ENCODE data around the gene FBXL17.

Gene FBXL17

GRCh38 chr5:108271127-108271526 lies 110.8 kb downstream of the FBXL17 start:
- no peaks in the 10 kb centered on the region for H3K27me3 ChIP-seq (replicated peaks in 2 of 5; ENCODE audit: control insufficient read depth in 4 of 5, insufficient read depth in 5 of 5, low read length in 4 of 5)
- WGBS (ENCODE audit: insufficient coverage): no CpG with 5 or more reads among the region's 1 CpG
- DNase-seq: peak; percentile 39 to 77 (median 59)
- H3K4me3 ChIP-seq (ENCODE audit: control insufficient read depth in 1 of 7, extremely low read depth in 1 of 7, insufficient read depth in 4 of 7, low read depth in 2 of 7, low read length in 6 of 7): no peak overlapping the region
- H3K4me1 ChIP-seq (ENCODE audit: control extremely low read depth in 1 of 4, control insufficient read depth in 4 of 4, insufficient read depth in 4 of 4, low read length in 3 of 4): no peaks in the 10 kb centered on the region
- no peak overlapping the region for H3K27ac ChIP-seq (ENCODE audit: insufficient read depth in 1 of 2, low read depth in 1 of 2, low read length in 2 of 2, poor library complexity in 1 of 2, severe bottlenecking in 2 of 2)
- ChIA-PET POLR2A (no interaction called here), CTCF (interaction anchor here (2.6 kb wide), 1 partner anchor 11 kb away, joined by 16 read pairs; no protein-coding TSS in a partner anchor)
- H3K9me3 ChIP-seq (ENCODE audit: control extremely low read depth in 1 of 5, control insufficient read depth in 4 of 5, insufficient read depth in 2 of 5, low read depth in 1 of 5, low read length in 4 of 5): no peaks in the 10 kb centered on the region
- H3K36me3 ChIP-seq (ENCODE audit: control insufficient read depth in 4 of 4, insufficient read depth in 4 of 4, low read length in 3 of 4): no peaks in the 10 kb centered on the region

- Histone ChIP-seq H3K27me3 (replicated peaks in 2 of 5; ENCODE audit: control insufficient read depth in 4 of 5, insufficient read depth in 5 of 5, low read length in 4 of 5) (no peaks in the 10 kb centered on the region), H3K4me3 (ENCODE audit: control insufficient read depth in 1 of 7, extremely low read depth in 1 of 7, insufficient read depth in 4 of 7, low read depth in 2 of 7, low read length in 6 of 7) (no peak overlapping the region), H3K27ac (ENCODE audit: insufficient read depth in 1 of 2, low read depth in 1 of 2, low read length in 2 of 2, poor library complexity in 1 of 2, severe bottlenecking in 2 of 2) (no peak overlapping the region), H3K9me3 (ENCODE audit: control extremely low read depth in 1 of 5, control insufficient read depth in 4 of 5, insufficient read depth in 2 of 5, low read depth in 1 of 5, low read length in 4 of 5) (no peaks in the 10 kb centered on the region), H3K36me3 (ENCODE audit: control insufficient read depth in 4 of 4, insufficient read depth in 4 of 4, low read length in 3 of 4) (no peaks in the 10 kb centered on the region), H3K4me1 (ENCODE audit: control extremely low read depth in 1 of 4, control insufficient read depth in 4 of 4, insufficient read depth in 4 of 4, low read length in 3 of 4) (no peaks in the 10 kb centered on the region)
- ChIA-PET POLR2A (no interaction called here), CTCF (no interaction called here)
- 86% methylated on average over 1 of the region's 2 CpGs for whole genome bisulfite sequencing (ENCODE audit: insufficient coverage)
- DNase-seq: peak in 2 of 3 donors; percentile 4 to 18
These were observed 115.7 kb downstream of the FBXL17 start for GRCh38 chr5:108266242-108266641.

- no peaks in the 10 kb centered on the region for H3K27me3 ChIP-seq (replicated peaks in 2 of 5; ENCODE audit: control insufficient read depth in 4 of 5, insufficient read depth in 5 of 5, low read length in 4 of 5)
- H3K36me3 ChIP-seq (ENCODE audit: control insufficient read depth in 4 of 4, insufficient read depth in 4 of 4, low read length in 3 of 4): no peaks in the 10 kb centered on the region
- no peak overlapping the region for H3K27ac ChIP-seq (ENCODE audit: insufficient read depth in 1 of 2, low read depth in 1 of 2, low read length in 2 of 2, poor library complexity in 1 of 2, severe bottlenecking in 2 of 2)
- peaks cover 0 to 4% (median 1%) of the 10 kb centered on the region in 4 experiments for H3K4me1 ChIP-seq (ENCODE audit: control extremely low read depth in 1 of 4, control insufficient read depth in 4 of 4, insufficient read depth in 4 of 4, low read length in 3 of 4)
- no CpG with 5 or more reads among the region's 2 CpGs for WGBS (ENCODE audit: insufficient coverage)
- no peak overlapping the region for H3K4me3 ChIP-seq (ENCODE audit: control insufficient read depth in 1 of 7, extremely low read depth in 1 of 7, insufficient read depth in 4 of 7, low read depth in 2 of 7, low read length in 6 of 7)
- DNase-seq: no peak
- no peaks in the 10 kb centered on the region for H3K9me3 ChIP-seq (ENCODE audit: control extremely low read depth in 1 of 5, control insufficient read depth in 4 of 5, insufficient read depth in 2 of 5, low read depth in 1 of 5, low read length in 4 of 5)
- POLR2A ChIA-PET: no interaction called here
- CTCF ChIA-PET: no interaction called here
These were observed 117.4 kb downstream of the FBXL17 start for GRCh38 chr5:108264533-108264932.

GRCh38 chr5:108263338-108263737 lies 118.6 kb downstream of the FBXL17 start:
- no peak overlapping the region for H3K27ac ChIP-seq (ENCODE audit: insufficient read depth in 1 of 2, low read depth in 1 of 2, low read length in 2 of 2, poor library complexity in 1 of 2, severe bottlenecking in 2 of 2)
- POLR2A ChIA-PET: no interaction called here
- H3K9me3 ChIP-seq (ENCODE audit: control extremely low read depth in 1 of 5, control insufficient read depth in 4 of 5, insufficient read depth in 2 of 5, low read depth in 1 of 5, low read length in 4 of 5): no peaks in the 10 kb centered on the region
- peaks cover 0 to 4% (median 1%) of the 10 kb centered on the region in 4 experiments for H3K4me1 ChIP-seq (ENCODE audit: control extremely low read depth in 1 of 4, control insufficient read depth in 4 of 4, insufficient read depth in 4 of 4, low read length in 3 of 4)
- no peak for DNase-seq
- H3K4me3 ChIP-seq (ENCODE audit: control insufficient read depth in 1 of 7, extremely low read depth in 1 of 7, insufficient read depth in 4 of 7, low read depth in 2 of 7, low read length in 6 of 7): no peak overlapping the region
- no peaks in the 10 kb centered on the region for H3K27me3 ChIP-seq (replicated peaks in 2 of 5; ENCODE audit: control insufficient read depth in 4 of 5, insufficient read depth in 5 of 5, low read length in 4 of 5)
- CTCF ChIA-PET: no interaction called here
- H3K36me3 ChIP-seq (ENCODE audit: control insufficient read depth in 4 of 4, insufficient read depth in 4 of 4, low read length in 3 of 4): no peaks in the 10 kb centered on the region

GRCh38 chr5:108260858-108261170 lies 121.1 kb downstream of the FBXL17 start:
- no peak for DNase-seq
- H3K27me3 ChIP-seq (replicated peaks in 2 of 5; ENCODE audit: control insufficient read depth in 4 of 5, insufficient read depth in 5 of 5, low read length in 4 of 5): no peaks in the 10 kb centered on the region
- ChIA-PET POLR2A (no interaction called here), CTCF (interaction anchor here (0.7 to 6.6 kb wide), 13 partner anchors 11 to 694 kb away, joined by 3 to 60 read pairs (median 4); no protein-coding TSS in a partner anchor)
- no CpG with 5 or more reads among the region's 2 CpGs for WGBS (ENCODE audit: insufficient coverage)
- peak overlapping the region in 1 of 7 experiments; percentile 82 for H3K4me3 ChIP-seq (ENCODE audit: control insufficient read depth in 1 of 7, extremely low read depth in 1 of 7, insufficient read depth in 4 of 7, low read depth in 2 of 7, low read length in 6 of 7)
- no peak overlapping the region for H3K27ac ChIP-seq (ENCODE audit: insufficient read depth in 1 of 2, low read depth in 1 of 2, low read length in 2 of 2, poor library complexity in 1 of 2, severe bottlenecking in 2 of 2)
- no peaks in the 10 kb centered on the region for H3K36me3 ChIP-seq (ENCODE audit: control insufficient read depth in 4 of 4, insufficient read depth in 4 of 4, low read length in 3 of 4)
- H3K4me1 ChIP-seq (ENCODE audit: control extremely low read depth in 1 of 4, control insufficient read depth in 4 of 4, insufficient read depth in 4 of 4, low read length in 3 of 4): peaks cover 0 to 4% (median 1%) of the 10 kb centered on the region in 4 experiments
- no peaks in the 10 kb centered on the region for H3K9me3 ChIP-seq (ENCODE audit: control extremely low read depth in 1 of 5, control insufficient read depth in 4 of 5, insufficient read depth in 2 of 5, low read depth in 1 of 5, low read length in 4 of 5)

- ChIA-PET POLR2A (no interaction called here), CTCF (interaction anchor here (0.7 to 6.6 kb wide), 18 partner anchors 8 to 694 kb away, joined by 3 to 60 read pairs (median 4); no protein-coding TSS in a partner anchor)
- peak; percentile 80 to 89 (median 83) for DNase-seq
- H3K36me3 ChIP-seq (ENCODE audit: control insufficient read depth in 4 of 4, insufficient read depth in 4 of 4, low read length in 3 of 4): no peaks in the 10 kb centered on the region
- peak overlapping the region in 6 of 7 experiments; percentile 20 to 82 (median 57) for H3K4me3 ChIP-seq (ENCODE audit: control insufficient read depth in 1 of 7, extremely low read depth in 1 of 7, insufficient read depth in 4 of 7, low read depth in 2 of 7, low read length in 6 of 7)
- WGBS (ENCODE audit: insufficient coverage): 40% methylated on average over 1 of the region's 8 CpGs
- peak overlapping the region in 1 of 2 experiments; percentile 41 for H3K27ac ChIP-seq (ENCODE audit: insufficient read depth in 1 of 2, low read depth in 1 of 2, low read length in 2 of 2, poor library complexity in 1 of 2, severe bottlenecking in 2 of 2)
- H3K9me3 ChIP-seq (ENCODE audit: control extremely low read depth in 1 of 5, control insufficient read depth in 4 of 5, insufficient read depth in 2 of 5, low read depth in 1 of 5, low read length in 4 of 5): no peaks in the 10 kb centered on the region
- H3K4me1 ChIP-seq (ENCODE audit: control extremely low read depth in 1 of 4, control insufficient read depth in 4 of 4, insufficient read depth in 4 of 4, low read length in 3 of 4): peaks cover 0 to 4% (median 1%) of the 10 kb centered on the region in 4 experiments
- no peaks in the 10 kb centered on the region for H3K27me3 ChIP-seq (replicated peaks in 2 of 5; ENCODE audit: control insufficient read depth in 4 of 5, insufficient read depth in 5 of 5, low read length in 4 of 5)
These were observed 121.6 kb downstream of the FBXL17 start for GRCh38 chr5:108260117-108260857.

- POLR2A ChIA-PET: no interaction called here
These were observed 122.6 kb downstream of the FBXL17 start for GRCh38 chr5:108259306-108259705.

More at GRCh38 chr5:108259306-108259705, 122.6 kb downstream of the FBXL17 start:
- H3K4me1 ChIP-seq (ENCODE audit: control extremely low read depth in 1 of 4, control insufficient read depth in 4 of 4, insufficient read depth in 4 of 4, low read length in 3 of 4): peaks cover 0 to 4% (median 1%) of the 10 kb centered on the region in 4 experiments
- DNase-seq: no peak
- no peak overlapping the region for H3K27ac ChIP-seq (ENCODE audit: insufficient read depth in 1 of 2, low read depth in 1 of 2, low read length in 2 of 2, poor library complexity in 1 of 2, severe bottlenecking in 2 of 2)
- no peaks in the 10 kb centered on the region for H3K27me3 ChIP-seq (replicated peaks in 2 of 5; ENCODE audit: control insufficient read depth in 4 of 5, insufficient read depth in 5 of 5, low read length in 4 of 5)
- H3K36me3 ChIP-seq (ENCODE audit: control insufficient read depth in 4 of 4, insufficient read depth in 4 of 4, low read length in 3 of 4): no peaks in the 10 kb centered on the region
- WGBS (ENCODE audit: insufficient coverage): 83% methylated on average over 1 of the region's 1 CpG
- CTCF ChIA-PET: interaction anchor here (1.2 to 6.6 kb wide), 12 partner anchors 9 to 244 kb away, joined by 3 to 60 read pairs (median 4); no protein-coding TSS in a partner anchor
- H3K4me3 ChIP-seq (ENCODE audit: control insufficient read depth in 1 of 7, extremely low read depth in 1 of 7, insufficient read depth in 4 of 7, low read depth in 2 of 7, low read length in 6 of 7): no peak overlapping the region
- H3K9me3 ChIP-seq (ENCODE audit: control extremely low read depth in 1 of 5, control insufficient read depth in 4 of 5, insufficient read depth in 2 of 5, low read depth in 1 of 5, low read length in 4 of 5): no peaks in the 10 kb centered on the region
